ENCODE measurements around the gene C4A. TPM values are rescaled to one million over a fixed set of nuclear protein-coding genes. Genes with fewer than 3 reads are reported as not detected.

The C4A gene
- total RNA-seq, 1 experiment from 2014 or later, result 4.3 TPM

GRCh38 chr6:31954511-31954910, 27.3 kb upstream of the C4A start:
- H3K56ac ChIP-seq (ENCODE audit: insufficient read length, low read depth, low read length), result no peak overlapping the region
- no peak overlapping the region for H2BK20ac ChIP-seq (ENCODE audit: low read depth, low read length, poor library complexity, severe bottlenecking)
- no peak overlapping the region for H3K14ac ChIP-seq (ENCODE audit: insufficient read depth, low read length)
- H2BK15ac ChIP-seq (ENCODE audit: low read depth, low read length), result no peak overlapping the region
- peaks cover 23 to 71% (median 65%) of the 10 kb centered on the region in 3 experiments for H3K36me3 Mint-ChIP-seq (ENCODE audit: insufficient read depth in 1 of 3, low read depth in 3 of 3)
- no peak overlapping the region for H3K4me3 Mint-ChIP-seq
- no peak overlapping the region for H3K23ac ChIP-seq (ENCODE audit: insufficient read length, low read depth, low read length)
- no peak overlapping the region for H4K5ac ChIP-seq (ENCODE audit: insufficient read length, low read depth, low read length)
- H3K27ac ChIP-seq (ENCODE audit: insufficient read length, low read depth, low read length), result no peak overlapping the region
- no peak for DNase-seq
- no peak overlapping the region for H3K9ac ChIP-seq (ENCODE audit: extremely low read depth, insufficient read length, low read length)
- peaks cover 3% of the 10 kb centered on the region for H3K79me1 ChIP-seq (ENCODE audit: insufficient read depth, low read depth, low read length, poor library complexity, severe bottlenecking)
- no peak overlapping the region for H2BK120ac ChIP-seq (ENCODE audit: low read depth, low read length, poor library complexity, severe bottlenecking)
- no peak overlapping the region for H2AFZ ChIP-seq (ENCODE audit: low read length)
- H4K8ac ChIP-seq (replicated peaks; ENCODE audit: insufficient read length, low read depth, low read length), result no peak overlapping the region
- peaks cover 7% of the 10 kb centered on the region for H3K79me2 ChIP-seq (ENCODE audit: insufficient read depth, low read length)
- H3K27me3 Mint-ChIP-seq (ENCODE audit: low read depth), result no peaks in the 10 kb centered on the region; the same call in 1 of the 2 replicates
- no peak overlapping the region for H3T11ph ChIP-seq (ENCODE audit: low read length)
- no peaks in the 10 kb centered on the region for H3K9me3 ChIP-seq (ENCODE audit: control insufficient read depth, low read depth, low read length)
- no peak overlapping the region for H3K18ac ChIP-seq (ENCODE audit: insufficient read length, low read depth, low read length)
- no peak overlapping the region for H3K4me2 ChIP-seq (ENCODE audit: insufficient read depth, insufficient read length, low read length)
- H3K9me3 Mint-ChIP-seq, result no peaks in the 10 kb centered on the region; a peak in 1 of 5 replicates
- no peak overlapping the region for H4K91ac ChIP-seq (ENCODE audit: insufficient read length, low read depth, low read length)
- no peaks in the 10 kb centered on the region for H4K20me1 ChIP-seq (ENCODE audit: control insufficient read depth, insufficient read depth, insufficient read length)
- peaks cover 12 to 13% of the 10 kb centered on the region in 2 experiments for H3K4me1 Mint-ChIP-seq
- no CpG with 5 or more reads among the region's 28 CpGs for WGBS (ENCODE audit: extremely low coverage, insufficient read length, low lambda C conversion rate)
- no peaks in the 10 kb centered on the region for H3K27me3 ChIP-seq (ENCODE audit: insufficient read depth, low read length)
- H2AK5ac ChIP-seq (ENCODE audit: insufficient read length, low read length), result no peak overlapping the region
- H2BK12ac ChIP-seq (ENCODE audit: insufficient read length, low read depth, low read length), result no peak overlapping the region
- TF ChIP-seq CTCF (conservative IDR thresholded peaks at IDR 0.05), result no peak
- peaks cover 3% of the 10 kb centered on the region; the same call in 1 of the 2 replicates for H3K4me1 ChIP-seq (ENCODE audit: insufficient read depth, low read length)
- H3K23me2 ChIP-seq (ENCODE audit: insufficient read length, low read depth, low read length, poor library complexity, severe bottlenecking), result peaks cover 9% of the 10 kb centered on the region
- H3K27ac Mint-ChIP-seq, result no peak overlapping the region
- no peak overlapping the region for H2BK5ac ChIP-seq (ENCODE audit: insufficient read length, low read length)
- H3K4ac ChIP-seq (ENCODE audit: low read depth, low read length), result no peak overlapping the region

Measured in H9 (cell line).